ENCODE measurements around the gene PDXDC1. TPM values are rescaled to one million over a fixed set of nuclear protein-coding genes. Genes with fewer than 3 reads are reported as not detected.
"Not testable (repeated sequence)": the region's sequence is repeated elsewhere in the genome, so short reads cannot be mapped to it uniquely, and the experiment has no call there.

PDXDC1 gene
- total and polyA plus RNA-seq, 4 donors, result 51.4 to 88.1 (median 70.5) TPM

DNA sequence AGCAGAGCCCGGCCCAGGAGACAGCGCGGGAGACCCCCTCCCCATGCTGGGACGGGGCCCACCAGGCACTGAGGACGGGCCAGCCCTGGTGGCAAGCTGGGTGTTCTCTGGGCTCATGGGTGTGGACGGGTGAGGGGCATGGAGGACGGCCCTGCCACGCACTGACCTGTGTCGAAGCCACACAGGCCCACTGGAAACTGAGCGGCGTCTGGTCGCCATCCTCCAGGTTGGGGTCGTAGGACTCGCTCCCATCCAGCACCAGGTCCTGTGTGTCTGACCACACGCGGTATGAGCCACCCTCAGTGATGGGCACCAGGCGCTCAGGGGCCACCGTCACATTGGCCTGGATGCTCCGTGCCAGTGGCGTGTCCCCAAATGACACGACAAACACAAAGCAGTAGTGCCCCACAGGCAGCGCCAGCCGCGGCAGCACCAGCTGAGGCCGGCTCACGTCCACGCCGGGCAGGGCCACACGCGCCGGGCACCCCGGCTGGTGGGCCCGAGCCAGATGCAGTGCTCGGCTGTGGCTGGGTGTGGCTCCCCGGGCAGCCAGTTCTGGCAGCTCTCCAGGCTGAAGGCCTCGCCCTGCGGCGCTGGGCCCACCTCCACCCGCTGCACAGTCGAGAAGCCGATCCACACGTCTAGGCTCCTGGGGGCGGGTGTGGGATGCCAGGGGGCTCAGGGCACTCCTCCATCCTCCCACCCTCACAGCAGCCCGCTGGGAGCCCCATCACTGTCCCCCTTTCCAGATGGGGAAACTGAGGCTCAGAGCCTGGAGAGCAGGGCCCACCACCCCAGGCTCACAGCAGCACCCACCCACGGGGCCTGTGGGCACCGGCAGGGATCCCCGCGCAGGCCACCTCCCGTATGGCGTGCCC, 160.9 kb downstream of the PDXDC1 start:
- H3K36me3 ChIP-seq (ENCODE audit: control insufficient read depth in 1 of 2, insufficient read depth in 2 of 2, low read length in 1 of 2); H3K27me3 ChIP-seq (ENCODE audit: control insufficient read depth in 1 of 2, insufficient read depth in 2 of 2, low read length in 1 of 2); intact Hi-C loops (cut with DNase I); H3K9me3 ChIP-seq (ENCODE audit: control insufficient read depth, low read length); H3K4me1 ChIP-seq (ENCODE audit: control insufficient read depth in 1 of 2, insufficient read depth in 2 of 2, low read length in 2 of 2); H3K4me3 ChIP-seq (ENCODE audit: low read length in 2 of 2); H3K27ac ChIP-seq (ENCODE audit: low read depth in 1 of 2, low read length in 2 of 2): not testable (repeated sequence)
- DNase-seq (peak; percentile 39 to 64), ATAC-seq (ENCODE audit: low FRiP score) (peak; percentile 71)
- 82 to 84% methylated on average over 22 to 44 of the region's 50 CpGs for WGBS, 2 donors

DNA sequence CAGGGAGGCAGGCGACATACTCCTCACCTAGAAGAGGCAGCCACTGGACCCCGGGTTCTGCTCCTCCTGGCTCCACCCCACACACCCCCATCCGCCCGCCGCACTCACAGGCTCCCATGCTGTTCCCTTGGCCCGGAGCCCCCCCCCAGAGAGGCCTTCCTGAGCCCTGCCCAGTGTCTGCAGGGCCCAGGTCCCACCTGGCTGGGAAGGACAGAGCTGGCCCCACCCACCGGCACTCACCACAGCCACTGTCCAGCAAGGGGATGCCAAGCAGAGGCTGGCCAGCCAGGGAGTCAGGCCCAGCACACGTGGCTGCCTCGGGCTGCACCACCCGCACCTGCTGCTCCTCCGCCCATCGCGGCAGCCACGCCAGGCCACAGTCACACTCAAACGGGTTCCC, 162.7 kb downstream of the PDXDC1 start:
- H3K36me3 ChIP-seq (ENCODE audit: control insufficient read depth in 1 of 2, insufficient read depth in 2 of 2, low read length in 1 of 2); H3K27ac ChIP-seq (ENCODE audit: low read depth in 1 of 2, low read length in 2 of 2); ATAC-seq (ENCODE audit: low FRiP score); H3K4me3 ChIP-seq (ENCODE audit: low read length in 2 of 2); H3K9me3 ChIP-seq (ENCODE audit: control insufficient read depth, low read length); intact Hi-C loops (cut with DNase I); H3K4me1 ChIP-seq (ENCODE audit: control insufficient read depth in 1 of 2, insufficient read depth in 2 of 2, low read length in 2 of 2); H3K27me3 ChIP-seq (ENCODE audit: control insufficient read depth in 1 of 2, insufficient read depth in 2 of 2, low read length in 1 of 2): not testable (repeated sequence)
- peak in 1 of 2 donors; percentile 13 for DNase-seq
- WGBS, 2 donors, result 29 to 47% methylated on average over 5 to 14 of the region's 15 CpGs

GRCh38 chr16:15140444-15141365, 165.9 kb downstream of the PDXDC1 start:
- intact Hi-C loops (cut with DNase I); H3K9me3 ChIP-seq (ENCODE audit: control insufficient read depth, low read length); H3K27me3 ChIP-seq (ENCODE audit: control insufficient read depth in 1 of 2, insufficient read depth in 2 of 2, low read length in 1 of 2); H3K4me1 ChIP-seq (ENCODE audit: control insufficient read depth in 1 of 2, insufficient read depth in 2 of 2, low read length in 2 of 2); H3K36me3 ChIP-seq (ENCODE audit: control insufficient read depth in 1 of 2, insufficient read depth in 2 of 2, low read length in 1 of 2): not testable (repeated sequence)
- WGBS, 2 donors, result 31 to 33% methylated on average over 28 to 30 of the region's 30 CpGs
- peak; percentile 80 to 89 for DNase-seq
- H3K27ac ChIP-seq (ENCODE audit: low read depth in 1 of 2, low read length in 2 of 2), result peak overlapping the region; percentile 51 to 68
- H3K4me3 ChIP-seq (ENCODE audit: low read length in 2 of 2), result peak overlapping the region; percentile 2 to 8
- ATAC-seq (ENCODE audit: low FRiP score), result peak; percentile 42

DNA sequence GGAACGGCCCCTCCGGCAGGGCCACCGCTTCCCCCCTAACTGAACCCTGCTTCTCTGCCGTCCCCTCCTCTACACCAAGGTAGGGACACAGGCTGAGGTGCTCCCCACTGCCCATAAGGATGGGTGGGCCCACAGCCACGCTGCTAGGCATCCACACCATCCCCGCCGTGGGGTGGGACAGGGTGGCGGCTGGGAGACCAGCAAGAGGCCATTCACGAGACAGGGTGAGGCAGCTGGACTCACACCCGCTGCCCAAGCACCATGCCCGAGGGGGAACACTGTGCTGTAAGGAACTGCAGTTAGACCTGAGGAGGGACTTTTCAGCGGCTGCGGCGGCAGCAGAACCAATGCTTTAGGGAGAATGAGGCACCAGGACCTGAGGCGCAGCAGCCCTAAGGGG, 166.8 kb downstream of the PDXDC1 start:
- ATAC-seq (ENCODE audit: low FRiP score) (no peak), DNase-seq (peak; percentile 42 to 67)
- intact Hi-C loops (cut with DNase I), result no loop called here
- Histone ChIP-seq H3K4me1 (ENCODE audit: control insufficient read depth in 1 of 2, insufficient read depth in 2 of 2, low read length in 2 of 2) (no peaks in the 10 kb centered on the region), H3K36me3 (ENCODE audit: control insufficient read depth in 1 of 2, insufficient read depth in 2 of 2, low read length in 1 of 2) (no peaks in the 10 kb centered on the region), H3K4me3 (ENCODE audit: low read length in 2 of 2) (no peak overlapping the region), H3K27ac (ENCODE audit: low read depth in 1 of 2, low read length in 2 of 2) (peak overlapping the region in 1 of 2 donors; percentile 68), H3K9me3 (ENCODE audit: control insufficient read depth, low read length) (no peaks in the 10 kb centered on the region), H3K27me3 (ENCODE audit: control insufficient read depth in 1 of 2, insufficient read depth in 2 of 2, low read length in 1 of 2) (no peaks in the 10 kb centered on the region)
- 37 to 38% methylated on average over 11 to 15 of the region's 15 CpGs for WGBS, 2 donors

DNA sequence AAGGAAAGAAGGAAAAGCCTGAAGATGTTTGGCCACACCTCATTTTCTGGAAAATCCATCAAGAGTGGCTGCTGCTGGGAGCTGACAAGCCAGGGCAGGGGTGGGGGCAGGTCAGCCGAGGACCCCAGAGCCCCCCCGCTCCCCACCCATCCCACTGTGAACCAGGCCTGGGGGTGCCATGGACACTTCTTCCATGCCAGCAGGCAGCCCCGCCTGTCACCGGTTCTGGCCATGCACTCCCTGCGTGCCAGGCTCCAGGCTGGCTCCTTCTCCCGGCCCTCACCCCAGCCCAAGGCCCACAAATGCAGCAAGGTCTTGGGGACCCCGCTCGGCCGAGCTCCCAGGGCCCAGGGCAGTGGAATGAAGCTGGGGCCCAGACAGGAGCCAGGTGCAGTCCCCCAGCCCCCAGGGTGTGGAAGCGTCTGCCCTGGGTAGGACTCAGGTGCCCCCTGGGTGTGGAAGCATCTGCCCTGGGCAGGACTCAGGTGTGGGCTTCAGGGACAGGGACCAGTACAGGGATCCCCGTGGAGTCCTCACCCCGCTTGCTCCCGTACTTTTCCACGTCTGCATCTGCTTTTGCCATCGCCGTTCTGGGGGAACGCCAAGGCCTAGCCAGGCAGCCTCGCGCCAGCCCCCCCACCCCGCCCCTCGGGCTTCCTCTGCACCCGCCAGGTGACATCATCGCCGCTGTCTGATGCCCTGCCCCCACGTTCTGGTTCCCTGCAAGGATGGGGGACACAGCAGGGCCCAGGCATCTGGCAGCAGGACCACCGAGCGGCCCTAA, 167.5 kb downstream of the PDXDC1 start:
- H3K4me1 ChIP-seq (ENCODE audit: control insufficient read depth in 1 of 2, insufficient read depth in 2 of 2, low read length in 2 of 2); H3K4me3 ChIP-seq (ENCODE audit: low read length in 2 of 2); H3K27me3 ChIP-seq (ENCODE audit: control insufficient read depth in 1 of 2, insufficient read depth in 2 of 2, low read length in 1 of 2); H3K36me3 ChIP-seq (ENCODE audit: control insufficient read depth in 1 of 2, insufficient read depth in 2 of 2, low read length in 1 of 2); H3K9me3 ChIP-seq (ENCODE audit: control insufficient read depth, low read length); intact Hi-C loops (cut with DNase I): not testable (repeated sequence)
- 10 to 16% methylated on average over 15 to 21 of the region's 27 CpGs for WGBS, 2 donors
- peak; percentile 65 for ATAC-seq (ENCODE audit: low FRiP score)
- peak in 1 of 2 donors; percentile 76 for DNase-seq
- peak overlapping the region in 1 of 2 donors; percentile 77 for H3K27ac ChIP-seq (ENCODE audit: low read depth in 1 of 2, low read length in 2 of 2)

DNA sequence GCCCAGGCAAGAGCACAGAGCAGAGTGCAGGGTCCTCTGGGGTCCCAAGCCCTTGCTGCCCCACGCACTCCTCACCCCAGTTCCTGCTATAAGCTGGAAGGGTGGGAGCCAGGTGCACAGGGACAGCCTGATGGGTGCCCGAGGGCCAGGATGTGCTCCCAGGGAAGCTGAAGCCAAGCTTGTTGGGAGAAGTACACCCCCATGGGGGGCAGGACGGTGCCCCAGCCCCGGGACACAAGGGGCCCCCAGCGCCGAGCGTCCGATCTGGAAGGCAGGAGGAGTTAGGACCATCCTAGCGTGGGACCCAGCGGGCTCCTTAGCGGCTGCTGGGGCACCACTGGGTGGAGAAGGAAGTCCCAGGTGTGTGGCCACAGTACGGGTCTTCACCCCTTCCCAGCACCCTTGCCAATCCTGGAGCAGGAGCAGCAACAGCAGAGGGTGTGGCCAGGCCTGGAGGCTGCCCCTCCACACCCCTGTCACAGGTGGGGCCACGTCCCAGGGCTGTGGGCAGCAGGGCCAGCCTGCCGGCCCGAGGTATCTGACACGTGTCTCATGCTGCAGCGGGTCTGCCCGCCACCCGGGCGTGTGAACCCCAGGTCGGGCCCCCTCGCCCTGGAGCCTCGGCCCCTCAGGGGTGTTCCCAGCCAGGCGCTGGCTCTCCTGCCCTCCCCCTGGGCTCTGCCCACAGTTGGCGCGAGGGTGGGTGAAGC, 168.2 kb downstream of the PDXDC1 start:
- peak in 1 of 2 donors; percentile 16 for DNase-seq
- WGBS, 2 donors, result 19 to 32% methylated on average over 12 to 25 of the region's 26 CpGs
- H3K4me1 ChIP-seq (ENCODE audit: control insufficient read depth in 1 of 2, insufficient read depth in 2 of 2, low read length in 2 of 2); H3K27me3 ChIP-seq (ENCODE audit: control insufficient read depth in 1 of 2, insufficient read depth in 2 of 2, low read length in 1 of 2); intact Hi-C loops (cut with DNase I); H3K9me3 ChIP-seq (ENCODE audit: control insufficient read depth, low read length); H3K4me3 ChIP-seq (ENCODE audit: low read length in 2 of 2); H3K36me3 ChIP-seq (ENCODE audit: control insufficient read depth in 1 of 2, insufficient read depth in 2 of 2, low read length in 1 of 2): not testable (repeated sequence)
- peak; percentile 1 for ATAC-seq (ENCODE audit: low FRiP score)
- H3K27ac ChIP-seq (ENCODE audit: low read depth in 1 of 2, low read length in 2 of 2), result peak overlapping the region; percentile 77 to 100

DNA sequence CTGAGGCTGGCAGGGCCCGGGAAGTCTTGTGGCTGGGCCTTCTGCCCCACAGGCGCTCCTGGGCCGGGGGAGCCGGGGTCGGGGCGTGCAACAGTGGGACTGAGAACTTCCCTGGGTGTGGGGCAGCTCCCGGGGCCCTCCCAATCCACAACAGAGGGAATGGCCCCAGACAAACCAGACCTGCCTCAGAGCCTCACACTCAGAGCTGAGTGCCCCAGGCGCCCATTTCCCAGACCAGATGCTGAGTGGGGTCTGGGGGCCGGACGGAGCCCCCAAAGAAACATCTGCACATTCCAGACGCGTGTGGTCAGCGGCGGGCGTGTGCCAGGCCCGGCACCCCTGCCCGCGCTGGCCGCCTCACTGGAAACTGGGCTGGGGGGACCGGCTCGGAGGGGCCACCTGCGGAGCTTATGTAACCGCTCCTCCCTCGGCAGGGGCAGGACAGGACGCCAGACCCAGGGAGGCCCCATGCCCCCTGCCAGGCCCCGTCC, 168.8 kb downstream of the PDXDC1 start:
- H3K9me3 ChIP-seq (ENCODE audit: control insufficient read depth, low read length); H3K27me3 ChIP-seq (ENCODE audit: control insufficient read depth in 1 of 2, insufficient read depth in 2 of 2, low read length in 1 of 2); H3K4me3 ChIP-seq (ENCODE audit: low read length in 2 of 2); ATAC-seq (ENCODE audit: low FRiP score); intact Hi-C loops (cut with DNase I); H3K4me1 ChIP-seq (ENCODE audit: control insufficient read depth in 1 of 2, insufficient read depth in 2 of 2, low read length in 2 of 2); H3K36me3 ChIP-seq (ENCODE audit: control insufficient read depth in 1 of 2, insufficient read depth in 2 of 2, low read length in 1 of 2): not testable (repeated sequence)
- H3K27ac ChIP-seq (ENCODE audit: low read depth in 1 of 2, low read length in 2 of 2), result peak overlapping the region; percentile 77 to 100
- 4 to 6% methylated on average over 23 to 26 of the region's 26 CpGs for WGBS, 2 donors
- peak in 1 of 2 donors; percentile 61 for DNase-seq
